ENCODE data around the gene IFNG-AS1. TPM values are rescaled to one million over a fixed set of nuclear protein-coding genes. Genes with fewer than 3 reads are reported as not detected.

IFNG-AS1 gene
- total RNA-seq, 1 donor, result not detected

GRCh38 chr12:68012712-68013111 lies 23.5 kb downstream of the IFNG-AS1 start:
- no peak for TF ChIP-seq CTCF (IDR thresholded peaks at IDR 0.05; ENCODE audit: insufficient read depth, low read depth, low read length)
- DNase-seq (ENCODE audit: low read depth), result no peak
- no peak overlapping the region for H3K4me3 ChIP-seq (ENCODE audit: low read depth, low read length)

DNA sequence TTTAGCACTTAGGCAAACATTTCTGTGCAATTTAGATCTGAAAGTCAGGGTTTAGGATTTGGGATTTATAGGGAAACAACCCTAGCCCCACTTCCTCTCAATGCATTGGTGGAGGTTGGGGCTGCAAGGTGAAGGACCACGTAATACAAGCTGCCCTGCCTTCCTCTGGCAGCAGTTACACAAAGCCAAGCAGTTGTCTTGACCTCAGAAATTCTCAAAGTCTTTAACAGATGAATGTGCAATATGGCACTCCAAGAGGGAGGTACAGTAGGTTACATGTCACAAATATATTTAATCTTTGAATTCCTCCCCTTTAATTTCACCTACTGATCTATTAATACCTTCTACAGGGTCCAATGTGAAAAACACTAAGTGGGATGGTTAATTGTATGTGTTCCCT lies 23.9 kb downstream of the IFNG-AS1 start:
- TF ChIP-seq CTCF (IDR thresholded peaks at IDR 0.05; ENCODE audit: insufficient read depth, low read depth, low read length), result no peak
- no peak for DNase-seq (ENCODE audit: low read depth)
- no peak overlapping the region for H3K4me3 ChIP-seq (ENCODE audit: low read depth, low read length)

- DNase-seq (ENCODE audit: low read depth), result no peak
- no peak for TF ChIP-seq CTCF (IDR thresholded peaks at IDR 0.05; ENCODE audit: insufficient read depth, low read depth, low read length)
- no peak overlapping the region for H3K4me3 ChIP-seq (ENCODE audit: low read depth, low read length)
Observed at GRCh38 chr12:68016136-68016535, 26.9 kb downstream of the IFNG-AS1 start.

DNA sequence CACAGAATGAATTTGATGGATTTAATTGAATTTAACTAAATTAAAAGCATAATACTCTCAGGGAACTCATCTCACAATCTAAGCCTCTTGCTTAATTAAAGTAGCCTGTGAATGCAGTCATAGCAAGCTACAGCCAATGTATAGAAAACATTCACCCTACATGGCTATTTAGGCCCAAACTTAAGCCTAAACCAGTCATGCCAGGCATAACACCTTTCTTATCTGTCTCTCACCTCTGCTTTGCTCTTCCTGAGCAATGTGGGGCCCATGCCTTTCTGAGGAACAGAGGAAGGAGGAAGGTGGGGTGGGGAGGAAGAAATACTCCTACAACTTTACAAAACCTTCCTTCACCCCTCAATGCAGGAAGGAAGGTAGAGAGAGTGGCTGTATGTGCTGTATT lies 29.1 kb downstream of the IFNG-AS1 start:
- TF ChIP-seq CTCF (IDR thresholded peaks at IDR 0.05; ENCODE audit: insufficient read depth, low read depth, low read length), result no peak
- no peak for DNase-seq (ENCODE audit: low read depth)
- H3K4me3 ChIP-seq (ENCODE audit: low read depth, low read length), result no peak overlapping the region

DNA sequence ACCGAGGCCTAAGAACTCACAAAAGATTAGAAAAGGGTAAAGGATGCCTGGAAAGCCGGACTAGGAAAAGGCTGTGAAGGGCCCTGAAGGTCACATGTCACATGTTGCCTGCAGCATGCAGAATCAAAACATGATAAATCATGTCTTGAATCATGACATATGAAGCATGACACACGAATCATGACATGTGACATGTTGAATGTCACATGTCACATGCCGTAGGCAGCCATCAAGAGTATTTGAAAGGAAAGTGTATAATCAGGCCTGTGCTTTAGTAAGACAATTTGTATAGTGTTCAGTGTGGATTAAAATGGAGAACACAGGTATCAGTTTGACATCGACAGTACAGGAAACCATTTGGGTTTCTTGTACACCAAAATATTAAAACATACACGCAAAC lies 30.8 kb downstream of the IFNG-AS1 start:
- no peak for DNase-seq (ENCODE audit: low read depth)
- TF ChIP-seq CTCF (IDR thresholded peaks at IDR 0.05; ENCODE audit: insufficient read depth, low read depth, low read length), result no peak
- no peak overlapping the region for H3K4me3 ChIP-seq (ENCODE audit: low read depth, low read length)

DNA sequence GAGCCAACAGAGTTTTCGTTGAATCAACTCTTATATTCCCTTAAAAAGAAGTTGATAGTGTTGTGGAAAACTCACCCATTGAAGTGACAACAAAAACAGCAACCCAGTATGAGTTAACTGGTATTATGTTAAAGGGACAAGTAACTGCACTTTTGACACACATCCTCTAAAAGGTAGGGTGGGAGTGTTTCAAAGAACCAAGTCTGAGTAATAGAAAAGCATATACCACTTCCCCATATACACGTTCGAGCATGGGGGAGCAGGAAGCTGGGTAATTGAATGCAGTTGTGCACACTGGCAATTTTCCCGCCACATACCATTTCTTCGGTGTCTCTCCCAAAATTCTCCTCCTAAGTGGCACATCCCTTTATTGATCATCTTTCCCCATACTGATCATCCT lies 31.5 kb downstream of the IFNG-AS1 start:
- DNase-seq (ENCODE audit: low read depth), result no peak
- TF ChIP-seq CTCF (IDR thresholded peaks at IDR 0.05; ENCODE audit: insufficient read depth, low read depth, low read length), result no peak
- H3K4me3 ChIP-seq (ENCODE audit: low read depth, low read length), result no peak overlapping the region

DNA sequence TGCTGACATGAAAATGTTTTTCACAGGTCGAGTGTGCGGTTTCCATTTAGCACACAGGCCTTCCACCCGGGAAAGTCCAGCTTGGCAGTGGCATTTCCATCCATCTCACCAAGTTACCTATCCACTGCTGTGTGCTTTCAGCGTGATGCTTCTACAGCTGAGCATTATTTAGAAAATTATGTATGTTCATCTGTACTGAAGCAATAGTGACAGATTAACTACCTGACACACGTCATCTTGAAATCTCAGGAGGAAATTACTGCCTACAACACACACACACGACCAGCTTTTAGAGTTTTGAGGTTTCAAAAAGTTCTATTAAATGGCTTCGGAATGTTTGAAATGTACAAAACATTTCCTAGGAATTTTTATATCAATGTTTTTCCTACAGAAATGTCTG lies 39.4 kb downstream of the IFNG-AS1 start:
- DNase-seq (ENCODE audit: low read depth), result no peak
- H3K4me3 ChIP-seq (ENCODE audit: low read depth, low read length), result no peak overlapping the region
- TF ChIP-seq CTCF (IDR thresholded peaks at IDR 0.05; ENCODE audit: insufficient read depth, low read depth, low read length), result no peak

All from fibroblast of villous mesenchyme (primary cell).